Stimulated activated CD4-positive, alpha-beta T cell treated with anti-CD3 and anti-CD28 coated beads, Interleukin-15, amount 100 ng/mL, for 24 hours (primary cell): ENCODE results near the gene NBEA.
"Not testable (repeated sequence)": the region's sequence is repeated elsewhere in the genome, so short reads cannot be mapped to it uniquely, and the experiment has no call there.

Experiments used
- DNase-seq: peaks from one replicate; pipeline ENCODE4 v3.0.0-alpha.2; 2020

Gene NBEA, protein sequence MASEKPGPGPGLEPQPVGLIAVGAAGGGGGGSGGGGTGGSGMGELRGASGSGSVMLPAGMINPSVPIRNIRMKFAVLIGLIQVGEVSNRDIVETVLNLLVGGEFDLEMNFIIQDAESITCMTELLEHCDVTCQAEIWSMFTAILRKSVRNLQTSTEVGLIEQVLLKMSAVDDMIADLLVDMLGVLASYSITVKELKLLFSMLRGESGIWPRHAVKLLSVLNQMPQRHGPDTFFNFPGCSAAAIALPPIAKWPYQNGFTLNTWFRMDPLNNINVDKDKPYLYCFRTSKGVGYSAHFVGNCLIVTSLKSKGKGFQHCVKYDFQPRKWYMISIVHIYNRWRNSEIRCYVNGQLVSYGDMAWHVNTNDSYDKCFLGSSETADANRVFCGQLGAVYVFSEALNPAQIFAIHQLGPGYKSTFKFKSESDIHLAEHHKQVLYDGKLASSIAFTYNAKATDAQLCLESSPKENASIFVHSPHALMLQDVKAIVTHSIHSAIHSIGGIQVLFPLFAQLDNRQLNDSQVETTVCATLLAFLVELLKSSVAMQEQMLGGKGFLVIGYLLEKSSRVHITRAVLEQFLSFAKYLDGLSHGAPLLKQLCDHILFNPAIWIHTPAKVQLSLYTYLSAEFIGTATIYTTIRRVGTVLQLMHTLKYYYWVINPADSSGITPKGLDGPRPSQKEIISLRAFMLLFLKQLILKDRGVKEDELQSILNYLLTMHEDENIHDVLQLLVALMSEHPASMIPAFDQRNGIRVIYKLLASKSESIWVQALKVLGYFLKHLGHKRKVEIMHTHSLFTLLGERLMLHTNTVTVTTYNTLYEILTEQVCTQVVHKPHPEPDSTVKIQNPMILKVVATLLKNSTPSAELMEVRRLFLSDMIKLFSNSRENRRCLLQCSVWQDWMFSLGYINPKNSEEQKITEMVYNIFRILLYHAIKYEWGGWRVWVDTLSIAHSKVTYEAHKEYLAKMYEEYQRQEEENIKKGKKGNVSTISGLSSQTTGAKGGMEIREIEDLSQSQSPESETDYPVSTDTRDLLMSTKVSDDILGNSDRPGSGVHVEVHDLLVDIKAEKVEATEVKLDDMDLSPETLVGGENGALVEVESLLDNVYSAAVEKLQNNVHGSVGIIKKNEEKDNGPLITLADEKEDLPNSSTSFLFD (N-terminal part only)

DNA sequence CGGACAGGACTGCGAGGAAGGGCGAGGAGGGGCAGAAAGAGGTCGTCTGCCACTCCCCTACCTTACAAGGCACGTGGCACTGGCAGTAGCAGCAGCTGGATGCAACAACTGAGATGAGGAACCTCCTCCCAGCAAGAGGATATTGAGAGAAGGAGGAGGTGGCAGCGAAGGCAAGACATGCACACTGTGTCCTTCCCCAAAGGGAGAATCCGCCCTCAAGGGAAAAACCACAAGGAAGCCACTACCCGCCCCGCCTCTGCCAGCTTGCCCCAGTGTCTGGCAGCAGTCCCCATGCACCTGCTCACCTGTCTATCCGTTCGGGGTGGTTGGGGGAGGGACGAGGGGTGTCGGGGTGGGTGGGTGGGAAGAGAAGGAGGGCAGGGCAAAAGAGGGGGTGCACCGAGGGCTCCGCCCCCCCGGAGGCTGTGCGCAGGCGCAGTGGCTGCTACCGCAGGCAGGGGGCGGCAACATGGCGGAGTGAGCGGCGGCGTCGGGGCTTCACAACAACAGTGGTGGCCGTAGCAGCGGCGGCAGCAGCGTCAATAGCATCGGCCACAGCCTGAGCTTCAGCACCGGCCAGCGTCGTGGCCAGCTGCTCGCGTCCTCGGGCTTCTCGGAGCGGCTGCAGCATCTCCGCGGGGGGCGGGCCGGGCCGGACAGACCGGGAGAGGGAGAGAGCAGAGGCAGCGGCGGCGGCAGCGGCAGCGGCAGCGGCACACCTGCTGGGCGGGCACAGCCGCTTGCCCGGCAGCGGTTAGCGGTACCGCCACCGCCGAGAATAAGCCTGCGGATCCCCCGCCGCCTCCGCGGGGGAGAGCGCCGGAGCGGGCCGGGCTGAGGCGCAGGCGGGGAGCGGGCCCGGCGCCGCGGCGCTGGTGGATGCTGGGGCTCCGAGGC lies at the start of gene NBEA:
Gene NBEA (plus strand): TSS at position 436 of the 897 bp plus-strand sequence. CDS start 551 bp downstream, outside the sequence.
- DNase-seq, result peak; percentile 85

DNA sequence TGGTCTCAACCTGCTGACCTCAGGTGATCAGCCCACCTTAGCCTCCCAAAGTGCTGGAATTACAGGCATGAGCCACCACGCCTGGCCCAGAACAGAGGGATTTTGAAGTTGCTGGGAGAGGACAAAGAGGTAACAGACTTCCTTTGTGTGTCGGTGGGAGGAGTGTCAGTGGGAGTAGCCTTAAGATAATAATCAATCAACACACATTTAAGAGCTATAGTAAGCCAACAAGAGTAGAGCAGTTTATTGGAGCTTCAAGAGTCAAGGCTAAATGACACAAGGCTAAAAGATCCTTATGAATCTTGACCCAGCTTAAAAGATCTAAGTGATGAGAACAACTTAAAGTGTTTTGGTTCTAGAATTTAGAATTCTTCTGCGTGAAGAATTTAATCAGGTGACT lies 47.3 kb upstream of the NBEA start:
- DNase-seq, result no peak

DNA sequence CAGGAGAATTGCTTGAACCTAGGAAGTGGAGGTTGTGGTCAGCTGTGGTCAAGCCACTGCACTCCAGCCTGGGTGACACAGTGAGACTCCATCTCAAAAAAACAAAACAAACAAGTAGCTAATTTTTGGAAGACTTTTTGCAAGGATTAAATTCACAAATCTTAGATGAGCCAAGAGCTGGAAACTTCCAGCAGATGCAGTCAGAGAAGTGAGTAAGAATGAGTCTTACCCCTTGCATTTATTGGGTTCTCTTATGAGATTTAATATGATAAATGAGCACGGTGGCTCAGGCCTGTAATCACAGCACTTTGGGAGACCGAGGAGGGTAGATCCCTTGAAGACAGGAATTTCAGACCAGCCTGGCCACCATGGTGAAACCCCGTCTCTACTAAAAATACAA lies 44.9 kb upstream of the NBEA start:
- no peak for DNase-seq

DNA sequence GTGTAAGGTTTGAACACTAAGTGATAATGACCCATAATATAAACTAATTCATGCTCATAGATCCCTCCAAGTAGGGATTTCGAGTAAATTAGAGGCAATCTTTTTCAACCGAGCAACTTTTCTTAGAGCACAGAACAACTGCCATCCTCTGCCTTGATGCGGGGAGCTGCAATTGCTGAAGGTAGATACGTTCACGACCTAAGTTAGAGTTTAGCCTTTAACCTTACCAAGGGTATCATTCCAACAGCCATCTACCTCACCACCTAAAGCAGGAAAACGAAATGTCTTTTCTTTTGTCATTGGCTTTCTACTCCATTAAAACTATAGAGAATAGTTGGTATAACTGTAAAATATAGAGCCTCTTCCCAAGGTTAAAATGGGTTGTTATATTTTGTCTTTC lies 42.2 kb upstream of the NBEA start:
- DNase-seq, result no peak

DNA sequence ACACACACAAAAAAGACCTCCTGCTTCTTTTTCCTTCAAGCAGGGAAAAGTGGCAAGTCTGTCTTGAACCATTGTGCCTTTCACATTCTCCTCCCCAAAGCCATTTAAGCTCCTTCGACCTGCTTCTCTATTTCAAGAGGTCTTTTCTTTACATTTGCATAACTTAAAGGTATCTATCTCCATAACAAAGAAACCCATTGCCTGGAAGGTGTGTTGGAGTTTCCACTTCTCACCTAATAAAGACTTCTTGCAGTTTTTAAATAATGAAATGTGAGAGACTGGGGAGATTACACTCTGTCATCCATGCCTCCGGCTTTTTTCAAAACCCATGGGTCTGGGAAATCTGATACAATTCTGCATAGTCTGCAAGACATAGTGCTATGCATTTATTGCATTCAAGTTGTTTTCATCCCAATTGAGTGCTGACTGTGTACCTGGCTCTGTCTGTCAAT lies 41.8 kb upstream of the NBEA start:
- no peak for DNase-seq

DNA sequence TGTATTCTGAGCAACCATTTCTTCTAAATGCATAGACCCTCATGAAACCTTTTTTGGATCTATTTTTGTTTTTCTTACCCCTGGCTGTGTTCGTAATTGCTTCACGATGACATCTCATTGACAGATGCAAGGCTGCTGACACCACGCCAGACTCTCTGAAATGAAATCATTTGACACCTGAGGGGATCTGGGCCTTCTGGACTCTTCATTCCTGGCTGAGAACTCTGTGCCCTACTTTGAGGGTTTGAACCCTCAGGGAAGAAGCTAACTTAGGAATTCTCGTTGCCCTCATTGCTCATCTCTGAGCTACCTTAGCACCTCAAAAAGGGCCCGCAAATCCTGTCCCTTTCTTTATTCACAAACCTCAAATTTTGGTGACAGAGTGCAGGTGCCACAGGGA lies 40.5 kb upstream of the NBEA start:
- DNase-seq, result no peak

DNA sequence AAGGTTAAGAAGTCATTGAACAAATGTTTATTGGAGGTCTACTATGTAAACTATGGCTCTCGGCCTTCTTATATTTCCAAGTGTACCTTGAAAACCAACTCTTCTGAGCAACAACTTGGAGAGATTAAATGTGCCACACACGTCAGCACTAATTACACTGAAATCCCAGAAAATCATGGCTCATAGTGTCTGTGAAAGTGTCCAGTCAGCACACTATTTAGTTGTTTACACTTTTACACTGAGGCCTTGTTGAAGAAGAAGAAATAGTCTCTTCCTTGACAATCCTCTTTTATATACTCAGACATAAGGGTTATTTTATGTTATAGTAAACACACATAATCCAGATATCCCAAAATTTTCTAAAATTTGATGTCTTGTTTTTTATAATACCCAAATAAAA lies 30.9 kb upstream of the NBEA start:
- DNase-seq, result no peak

DNA sequence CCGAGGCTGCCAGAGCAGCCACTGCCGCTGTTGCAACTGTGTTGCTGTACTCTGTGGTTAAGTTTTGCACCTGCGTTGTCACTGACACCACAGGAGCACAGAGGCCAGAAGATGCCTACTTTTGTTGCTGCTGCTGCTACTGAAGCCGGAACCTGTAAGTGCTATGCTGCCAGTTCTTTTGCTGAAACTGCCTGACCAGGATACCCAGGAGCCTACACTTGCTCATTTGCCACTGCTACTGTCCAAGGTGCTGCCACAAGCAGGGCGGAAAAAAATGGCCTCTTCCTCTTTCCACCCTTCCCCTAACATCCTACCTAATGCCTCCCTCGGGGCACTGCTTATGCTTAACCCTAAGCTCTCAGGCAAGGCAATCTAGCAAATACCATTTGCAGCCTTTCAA lies 29.0 kb upstream of the NBEA start:
- no peak for DNase-seq

DNA sequence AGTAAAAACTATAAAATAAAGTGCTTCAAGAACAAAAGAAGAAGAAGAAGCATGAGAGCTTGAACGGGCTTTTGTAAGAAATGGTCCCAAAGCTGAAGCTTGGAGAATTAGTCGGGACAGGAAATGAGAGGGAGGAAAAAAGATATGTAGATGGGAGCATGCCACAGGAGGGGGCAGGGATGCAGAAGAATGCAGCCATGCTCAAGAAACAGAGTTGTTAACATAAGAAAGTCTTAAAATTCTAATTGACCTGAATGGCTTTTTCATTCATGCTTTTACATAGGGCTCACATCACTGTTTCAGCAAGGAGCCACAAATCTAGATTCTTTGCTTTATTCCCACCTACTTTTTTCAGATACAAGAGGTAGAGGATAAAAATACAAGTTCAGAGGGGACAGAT lies 27.7 kb upstream of the NBEA start:
- DNase-seq, result no peak

DNA sequence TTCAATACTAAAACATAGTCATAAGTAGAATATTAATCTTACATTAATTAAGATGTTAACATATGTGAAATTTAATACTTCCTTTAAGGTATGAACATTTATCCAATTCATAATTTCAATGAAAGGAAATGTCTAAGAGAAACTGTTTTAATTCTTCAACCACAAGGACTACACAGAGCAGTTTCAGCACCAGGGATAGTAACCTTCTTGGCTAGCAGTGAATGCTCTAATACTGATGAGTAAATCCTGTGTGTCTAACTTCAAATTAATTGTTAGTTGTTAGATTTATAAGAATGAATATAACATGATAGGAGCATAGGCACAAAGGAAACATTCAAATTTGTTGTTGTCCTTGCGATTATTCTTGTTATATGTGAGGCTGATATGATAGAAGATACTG lies 15.6 kb upstream of the NBEA start:
- DNase-seq, result no peak

DNA sequence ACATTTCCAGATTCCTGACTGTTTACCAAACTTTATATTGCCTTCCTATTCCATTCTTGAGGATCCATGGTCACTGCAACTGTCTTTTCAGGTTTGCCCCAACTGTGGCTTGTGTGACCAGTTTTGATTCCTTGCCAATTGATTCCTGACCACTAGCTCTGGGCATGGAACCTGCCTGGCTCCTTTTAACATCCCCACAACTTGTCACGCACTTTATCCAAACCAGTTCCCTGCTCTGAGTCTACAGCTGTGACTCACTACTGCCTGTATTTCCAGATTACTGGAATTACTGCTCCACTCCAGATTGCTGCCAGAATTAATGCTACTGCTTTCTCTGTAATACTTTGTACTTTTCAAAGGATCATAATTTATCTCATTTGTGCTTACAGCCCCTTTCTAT lies 13.4 kb upstream of the NBEA start:
- DNase-seq, result not testable (repeated sequence)

DNA sequence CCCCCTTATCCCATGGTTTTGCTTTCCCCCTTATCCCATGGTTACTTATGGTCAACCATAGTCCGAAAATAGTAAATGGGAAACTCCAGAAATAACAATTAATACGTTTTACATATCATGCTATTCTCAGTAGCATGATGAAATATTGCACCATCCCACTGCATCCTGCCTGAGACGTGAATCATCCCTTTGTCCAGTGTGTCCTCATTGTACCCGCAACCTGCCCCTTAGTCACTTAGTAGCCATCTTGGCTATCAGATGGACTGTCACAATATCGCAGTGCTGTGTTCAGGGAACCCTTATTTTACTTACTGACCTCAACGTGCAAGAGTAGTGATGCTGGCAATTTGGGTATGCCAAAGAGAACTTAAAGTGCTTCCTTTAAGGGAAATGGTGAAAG lies 10.5 kb upstream of the NBEA start:
- DNase-seq, result no peak

DNA sequence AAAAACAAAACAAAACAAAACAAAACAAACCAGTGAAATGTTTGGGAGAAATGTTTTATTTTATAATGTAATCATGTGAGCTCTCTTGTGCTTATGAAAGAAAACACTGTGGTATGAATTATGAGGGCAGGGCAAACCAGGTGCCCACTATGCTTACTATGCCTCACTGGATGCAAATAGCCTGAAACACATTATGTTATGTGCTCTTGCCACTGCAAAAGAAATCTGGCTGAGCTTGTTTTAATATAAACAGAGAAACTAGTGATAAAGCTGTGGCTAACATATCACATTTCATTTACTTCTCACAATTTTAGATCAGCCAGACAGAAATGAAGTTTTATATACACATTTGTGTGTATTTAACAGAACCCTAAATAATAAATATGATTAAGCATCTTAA lies 8.7 kb upstream of the NBEA start:
- DNase-seq, result no peak

DNA sequence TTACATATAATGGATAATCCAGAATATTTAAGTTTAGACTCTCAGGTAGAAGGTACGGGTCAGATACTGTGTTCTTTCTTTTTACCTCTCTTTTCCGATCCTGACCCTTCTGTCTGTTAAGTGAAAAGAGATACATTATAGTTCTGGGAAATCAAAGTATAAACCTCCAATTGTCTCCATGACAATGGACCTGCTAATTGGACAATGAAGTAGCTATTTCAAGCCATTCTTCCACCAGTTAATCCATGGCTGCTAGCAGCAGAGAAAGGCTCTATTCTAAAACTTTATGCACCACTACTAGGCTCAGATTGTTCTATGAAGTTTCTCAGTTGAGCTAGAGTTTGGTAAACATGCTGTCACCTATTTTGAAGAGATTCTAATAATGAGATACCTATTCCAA lies 8.3 kb upstream of the NBEA start:
- no peak for DNase-seq

DNA sequence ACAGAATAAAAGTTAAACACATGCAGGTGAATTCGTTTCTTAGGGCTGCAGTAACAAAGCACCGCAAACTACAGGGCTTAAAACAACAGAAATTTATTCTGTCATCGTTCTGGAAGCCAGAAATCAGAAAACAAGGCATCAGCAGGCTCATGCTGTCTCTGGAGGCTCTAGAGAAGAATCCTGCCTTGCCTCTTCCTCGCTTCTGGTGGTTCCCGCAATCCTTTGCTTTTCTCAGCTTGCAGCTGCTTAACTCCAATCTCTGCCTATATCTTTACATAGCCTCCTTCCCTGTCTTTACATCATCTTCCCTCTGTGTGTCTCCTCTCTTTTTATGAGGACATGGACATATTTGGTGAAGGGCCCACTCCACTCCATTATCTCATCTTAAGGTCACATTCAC lies 6.2 kb upstream of the NBEA start:
- no peak for DNase-seq

DNA sequence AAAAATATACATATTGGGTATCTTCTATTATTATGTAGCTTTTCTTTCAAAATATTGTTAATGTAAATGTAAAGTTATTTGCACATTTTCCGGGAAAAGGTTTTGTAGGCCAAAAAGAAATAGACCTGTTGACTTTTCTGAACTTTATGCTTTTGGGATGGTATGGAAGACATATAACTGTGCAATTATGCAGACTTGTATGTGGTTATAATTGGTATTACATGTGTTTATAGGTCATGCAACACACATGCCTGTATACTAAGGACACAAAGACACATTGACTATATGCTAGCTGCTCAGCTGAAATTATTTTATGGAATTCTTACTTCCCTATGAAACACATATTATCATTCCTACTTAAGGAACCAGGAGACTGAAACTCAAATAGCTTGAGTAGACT lies 2.3 kb upstream of the NBEA start:
- no peak for DNase-seq

DNA sequence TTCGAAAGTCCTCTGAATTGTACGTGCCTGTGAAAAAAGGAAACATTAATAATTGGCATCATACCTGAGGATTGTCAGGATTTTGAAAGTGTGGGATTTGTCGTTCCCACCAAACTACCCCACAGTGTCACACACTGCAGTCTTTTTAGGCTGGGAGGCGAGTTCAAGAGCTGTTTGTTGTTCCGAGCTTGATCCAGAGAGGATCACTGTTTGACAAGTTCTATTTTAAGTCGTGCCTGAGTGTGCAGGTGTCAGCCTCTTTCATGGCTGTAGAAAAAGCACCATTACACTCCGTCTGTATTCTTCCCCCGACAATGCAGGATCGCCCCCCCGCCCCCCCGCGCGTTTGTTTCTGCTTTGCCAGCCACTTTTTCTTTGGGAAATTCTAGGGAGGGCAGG lies 635 bp upstream of the NBEA start:
- no peak for DNase-seq

DNA sequence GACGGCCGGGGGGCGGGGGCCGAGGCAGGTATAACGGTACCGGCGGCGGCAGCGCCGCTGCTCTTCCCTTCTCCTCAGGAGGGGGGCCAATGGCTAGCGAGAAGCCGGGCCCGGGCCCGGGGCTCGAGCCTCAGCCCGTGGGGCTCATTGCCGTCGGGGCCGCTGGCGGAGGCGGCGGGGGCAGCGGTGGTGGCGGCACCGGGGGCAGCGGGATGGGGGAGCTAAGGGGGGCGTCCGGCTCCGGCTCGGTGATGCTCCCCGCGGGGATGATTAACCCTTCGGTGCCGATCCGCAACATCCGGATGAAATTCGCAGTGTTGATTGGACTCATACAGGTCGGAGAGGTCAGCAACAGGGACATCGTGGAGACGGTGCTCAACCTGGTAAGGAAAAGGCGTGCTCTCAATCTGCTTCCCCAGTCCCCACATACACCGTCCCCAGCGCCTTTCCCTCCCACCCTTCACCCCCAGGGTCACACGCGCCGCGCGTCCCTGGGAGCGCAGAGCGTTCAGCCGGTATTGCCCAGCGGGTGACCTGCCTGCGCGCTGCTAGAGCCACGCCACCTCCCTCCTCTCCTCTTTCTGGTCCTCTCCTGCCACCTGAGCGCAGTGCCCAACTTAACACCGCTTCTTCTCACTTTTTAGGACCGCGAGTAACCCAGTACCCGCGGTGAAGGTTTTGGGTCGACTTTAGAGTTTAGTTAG lies 814 bp downstream of the NBEA start:
- DNase-seq, result peak; percentile 12

DNA sequence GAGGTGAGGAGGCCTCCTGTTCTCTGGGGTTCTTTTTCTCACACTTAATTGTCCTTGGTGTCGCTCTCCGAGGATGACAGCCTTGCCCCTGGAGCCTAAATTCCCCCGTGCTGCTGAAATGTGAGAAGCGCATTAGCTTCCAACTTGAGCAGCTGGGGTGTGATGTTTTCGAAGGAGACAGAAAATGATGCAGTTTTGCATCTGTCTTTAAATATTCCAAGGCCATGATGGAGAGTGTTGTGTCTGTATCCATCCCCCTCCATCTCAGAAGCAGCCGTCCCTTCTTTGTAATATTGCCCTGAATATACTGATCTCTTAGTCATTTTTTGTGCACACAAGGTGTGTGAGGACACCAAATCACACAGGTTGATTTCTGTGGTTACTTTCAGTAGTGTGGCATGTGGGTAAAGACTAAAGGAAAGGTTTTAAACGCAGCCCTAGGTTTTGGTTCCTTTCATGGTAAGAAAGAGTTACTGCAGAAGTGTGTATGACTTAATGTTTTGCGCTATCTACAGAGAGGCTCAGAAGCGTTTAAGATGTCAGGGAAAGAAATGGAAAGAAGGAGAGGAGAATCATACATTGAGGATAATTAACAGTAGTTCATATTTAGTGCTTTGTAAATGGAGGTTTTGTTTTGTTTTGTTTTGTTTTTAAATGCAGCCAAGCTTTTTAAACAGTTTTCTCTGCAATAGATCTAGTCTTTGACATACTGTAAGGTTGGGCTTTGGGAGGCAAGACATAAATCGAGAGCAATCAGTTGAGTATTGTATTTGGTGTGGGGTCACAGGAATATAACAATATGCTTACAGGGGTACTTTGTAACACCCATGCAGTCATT lies 1.6 kb downstream of the NBEA start:
- no peak for DNase-seq

DNA sequence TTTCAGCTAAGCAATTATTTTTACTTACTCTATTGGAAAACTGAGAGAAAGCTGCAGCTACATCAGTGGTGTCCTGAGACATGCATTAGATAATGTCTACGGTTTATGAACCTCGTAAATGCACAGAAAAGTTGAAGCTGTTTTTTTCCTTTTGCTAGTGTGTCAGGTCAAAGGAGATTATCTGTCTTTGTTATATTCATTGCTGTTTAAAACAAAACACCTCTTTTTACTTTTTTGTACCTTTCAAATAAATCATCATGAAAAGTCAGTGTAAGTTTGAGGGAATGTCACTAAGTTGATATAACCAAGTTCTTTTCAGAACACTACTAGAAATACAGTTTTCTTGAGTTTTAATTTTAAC lies 2.2 kb downstream of the NBEA start:
- no peak for DNase-seq

DNA sequence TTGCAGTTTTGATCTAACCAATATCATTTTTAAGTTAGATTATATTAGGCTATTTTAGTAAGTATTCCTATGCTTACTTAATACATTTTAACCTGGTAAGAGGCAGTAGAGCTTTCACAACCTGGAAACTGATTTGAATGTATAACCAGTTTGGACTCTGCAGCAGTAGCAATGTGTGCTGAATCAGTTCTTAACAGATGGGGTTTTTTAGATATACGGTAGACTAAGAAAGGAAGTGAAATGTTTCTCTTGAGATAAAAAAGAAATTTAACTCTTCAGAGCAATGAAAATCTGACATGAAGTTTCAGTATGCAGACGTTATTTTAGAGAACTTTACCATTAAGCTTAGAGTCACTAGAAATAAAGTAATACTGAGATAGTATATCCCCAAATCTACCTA lies 2.7 kb downstream of the NBEA start:
- DNase-seq, result no peak
